Kidney (tissue), 14 donors: ENCODE measurements around the gene SIDT2. TPM values are rescaled to one million over a fixed set of nuclear protein-coding genes. Genes with fewer than 3 reads are reported as not detected.
A peak's percentile ranks its signal among the peaks of the same experiment; 100 is the strongest.

Source experiments
- DNase-seq, 5 donors: peaks; one replicate each; pipeline ENCODE4 v3.0.0-alpha.2; 2013 to 2020
- FAIRE-seq: peaks from 2 replicates; lab custom pipeline; 2012; peaks lifted over from hg19 to GRCh38; lab: Jason Lieb, UNC
- H3K27ac ChIP-seq, 2 donors: one replicate each; pipeline ENCODE4 v1.7.0; 2013; ENCODE audit warnings: low read depth in 2 of 2, low read length in 2 of 2, inconsistent platforms in 1 of 2
- H3K27me3 ChIP-seq: one replicate; pipeline ENCODE4 v1.7.1; 2013; ENCODE audit warnings: low read length, inconsistent platforms; ENCODE audit not compliant: control insufficient read depth, insufficient read depth
- H3K36me3 ChIP-seq, 3 donors: one replicate each; pipeline versions ENCODE4 v1.7.0 to v1.7.1; 2013; ENCODE audit warnings: low read length in 3 of 3, control low read depth in 1 of 3, inconsistent platforms in 1 of 3; ENCODE audit not compliant: insufficient read depth in 3 of 3, control insufficient read depth in 2 of 3
- H3K4me1 ChIP-seq, 3 donors: one replicate each; pipeline versions ENCODE4 v1.7.0 to v1.7.1; 2013; ENCODE audit warnings: low read length in 3 of 3, inconsistent platforms in 1 of 3, low read depth in 1 of 3; ENCODE audit not compliant: control insufficient read depth in 2 of 3, insufficient read depth in 2 of 3
- H3K4me3 ChIP-seq, 3 donors: one replicate each; pipeline versions ENCODE4 v1.7.0 to v1.8.1; 2013; ENCODE audit warnings: low read length in 3 of 3, control low read depth in 1 of 3, inconsistent platforms in 1 of 3
- H3K9ac ChIP-seq, 3 donors: one replicate each; pipeline versions ENCODE4 v1.7.0 to v1.7.1; 2013; ENCODE audit warnings: low read length in 3 of 3, control low read depth in 1 of 3, inconsistent platforms in 1 of 3
- H3K9me3 ChIP-seq, 3 donors: one replicate each; pipeline versions ENCODE4 v1.7.0 to v1.7.1; 2013; ENCODE audit warnings: low read length in 3 of 3, control low read depth in 1 of 3, inconsistent platforms in 1 of 3; ENCODE audit not compliant: control insufficient read depth in 2 of 3, insufficient read depth in 1 of 3
- intact Hi-C: fragments of 100-400 bp; cut with DNase I; formaldehyde crosslinking; loops from one replicate; pipeline ENCODE4 v1.11.1; 2022
- polyA plus RNA-seq: library from polyadenylated mRNA; stranded (reverse); fragments of 350-450 nt; fragmentation: Illumina TruSeq; extraction: RNeasy Lipid Tissue Mini Kit (QIAGEN cat#74804); gene quantifications from one replicate; pipeline ENCODE4 v1.2.3, GENCODE V29; 2014; ENCODE audit warnings: low read depth, low replicate concordance; ENCODE audit not compliant: insufficient read depth
- total RNA-seq: library from RNA; stranded (reverse); fragmentation: NEBNext Ultra II Directional; extraction: Animal tissue kit (Norgen Biotek cat#: 25700); gene quantifications from one replicate; pipeline ENCODE4 v1.2.1, GENCODE V29; 2021
- TF ChIP-seq, protein P1 (sequence below): IDR thresholded peaks from 3 replicates; pipeline ENCODE4 v1.5.1; 2012; ENCODE audit warnings: mild to moderate bottlenecking, moderate library complexity, borderline replicate concordance; ENCODE audit not compliant: insufficient read depth; ENCODE audit errors: extremely low read depth
- donor health status: control.
- donor health status: control.
- donor health status: control.
- donor health status: control.
- donor health status: control.
- donor health status: DM: yes; HTN: yes; CAD: no.
- donor health status: Normal renal cell carcinoma (clear cell type).

Gene SIDT2
- total and polyA plus RNA-seq, 2 donors from 2014 or later = 16.4 to 37.4 TPM

- TF ChIP-seq, protein P1, sequence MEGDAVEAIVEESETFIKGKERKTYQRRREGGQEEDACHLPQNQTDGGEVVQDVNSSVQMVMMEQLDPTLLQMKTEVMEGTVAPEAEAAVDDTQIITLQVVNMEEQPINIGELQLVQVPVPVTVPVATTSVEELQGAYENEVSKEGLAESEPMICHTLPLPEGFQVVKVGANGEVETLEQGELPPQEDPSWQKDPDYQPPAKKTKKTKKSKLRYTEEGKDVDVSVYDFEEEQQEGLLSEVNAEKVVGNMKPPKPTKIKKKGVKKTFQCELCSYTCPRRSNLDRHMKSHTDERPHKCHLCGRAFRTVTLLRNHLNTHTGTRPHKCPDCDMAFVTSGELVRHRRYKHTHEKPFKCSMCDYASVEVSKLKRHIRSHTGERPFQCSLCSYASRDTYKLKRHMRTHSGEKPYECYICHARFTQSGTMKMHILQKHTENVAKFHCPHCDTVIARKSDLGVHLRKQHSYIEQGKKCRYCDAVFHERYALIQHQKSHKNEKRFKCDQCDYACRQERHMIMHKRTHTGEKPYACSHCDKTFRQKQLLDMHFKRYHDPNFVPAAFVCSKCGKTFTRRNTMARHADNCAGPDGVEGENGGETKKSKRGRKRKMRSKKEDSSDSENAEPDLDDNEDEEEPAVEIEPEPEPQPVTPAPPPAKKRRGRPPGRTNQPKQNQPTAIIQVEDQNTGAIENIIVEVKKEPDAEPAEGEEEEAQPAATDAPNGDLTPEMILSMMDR = no peak
Measured at GRCh38 chr11:117195761-117196160, 17.2 kb downstream of the SIDT2 start.

DNA sequence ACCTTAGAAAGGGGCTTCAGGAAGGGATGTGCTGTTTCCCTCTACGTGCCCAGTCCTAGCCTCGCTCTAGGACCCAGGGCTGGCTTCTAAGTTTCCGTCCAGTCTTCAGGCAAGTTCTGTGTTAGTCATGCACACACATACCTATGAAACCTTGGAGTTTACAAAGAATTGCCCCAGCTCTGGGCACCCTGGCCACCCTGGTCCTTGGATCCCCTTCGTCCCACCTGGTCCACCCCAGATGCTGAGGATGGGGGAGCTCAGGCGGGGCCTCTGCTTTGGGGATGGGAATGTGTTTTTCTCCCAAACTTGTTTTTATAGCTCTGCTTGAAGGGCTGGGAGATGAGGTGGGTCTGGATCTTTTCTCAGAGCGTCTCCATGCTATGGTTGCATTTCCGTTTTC is 18.5 kb downstream of the SIDT2 start:
- peaks cover 0 to 8% (median 5%) of the 10 kb centered on the region in 3 donors for H3K36me3 ChIP-seq
- intact Hi-C loops = no loop called here

More at GRCh38 chr11:117195761-117196160, 17.2 kb downstream of the SIDT2 start:
- Histone ChIP-seq H3K4me3 (no peak overlapping the region), H3K27ac (no peak overlapping the region), H3K9ac (no peak overlapping the region), H3K27me3 (no peaks in the 10 kb centered on the region), H3K36me3 (peaks cover 0 to 12% (median 8%) of the 10 kb centered on the region in 3 donors), H3K9me3 (no peaks in the 10 kb centered on the region), H3K4me1 (no peaks in the 10 kb centered on the region)
- peak in 1 of 5 donors; percentile 73 for DNase-seq
- intact Hi-C loops = no loop called here
- FAIRE-seq = no peak

DNA sequence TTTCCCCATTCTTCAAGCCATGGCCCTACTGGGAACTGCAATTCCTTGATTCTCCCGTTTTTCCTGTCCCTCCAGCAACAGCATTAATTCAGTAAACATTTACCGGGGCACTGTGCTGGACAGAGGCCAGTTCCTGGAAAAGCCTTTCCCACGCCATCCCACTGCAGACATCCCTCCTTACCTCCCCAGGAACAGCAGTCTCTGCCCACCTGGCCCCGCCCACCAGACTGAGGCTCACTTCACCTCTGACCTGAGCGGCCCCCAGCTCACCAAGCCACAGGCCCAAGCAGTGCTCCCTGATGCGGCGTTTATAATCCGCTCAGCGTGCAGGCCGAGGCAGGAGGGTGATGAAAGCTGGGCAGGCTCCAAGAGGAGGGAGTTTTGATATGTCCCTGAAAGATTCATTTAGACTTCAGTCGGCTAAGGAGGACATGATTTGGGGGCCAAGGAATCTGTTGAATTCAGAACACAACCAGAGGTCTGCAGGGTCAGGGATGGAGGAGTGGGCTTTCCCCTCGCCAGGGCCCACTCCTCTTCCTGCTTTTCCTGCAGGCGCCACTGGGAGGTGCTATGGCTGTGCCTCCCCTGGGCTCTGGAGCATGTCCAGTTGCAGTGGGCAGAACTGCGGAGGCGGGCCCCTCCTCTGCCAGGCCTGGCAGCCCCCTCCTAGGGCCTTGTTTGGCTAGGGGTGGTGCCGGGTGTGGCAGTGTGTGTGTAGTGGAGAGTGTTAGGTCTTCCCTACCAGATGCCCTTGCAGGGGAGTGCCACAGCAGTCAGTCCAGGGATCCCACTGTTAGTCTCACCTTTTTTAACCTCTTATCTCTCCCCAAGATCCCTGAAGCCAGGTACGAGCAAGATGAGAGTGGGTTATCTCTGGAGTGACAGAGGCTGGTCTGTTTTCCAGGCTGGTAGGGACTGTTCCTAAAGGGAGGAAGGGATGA is 19.2 kb downstream of the SIDT2 start:
- DNase-seq (peak; percentile 52 to 86 (median 69)), FAIRE-seq (no peak)
- Histone ChIP-seq H3K27me3 (no peaks in the 10 kb centered on the region), H3K4me1 (no peaks in the 10 kb centered on the region), H3K9ac (peak overlapping the region in 1 of 3 donors; percentile 46), H3K9me3 (no peaks in the 10 kb centered on the region), H3K4me3 (peak overlapping the region in 1 of 3 donors; percentile 8), H3K27ac (peak overlapping the region; percentile 79 to 84), H3K36me3 (peaks cover 0 to 7% (median 2%) of the 10 kb centered on the region in 3 donors)
- intact Hi-C loops = no loop called here
- TF ChIP-seq, protein P1 = peak; percentile 13

More for the DNA sequence above, 18.5 kb downstream of the SIDT2 start:
- Histone ChIP-seq H3K9ac (no peak overlapping the region), H3K4me3 (no peak overlapping the region), H3K9me3 (no peaks in the 10 kb centered on the region), H3K27ac (no peak overlapping the region), H3K27me3 (no peaks in the 10 kb centered on the region), H3K4me1 (no peaks in the 10 kb centered on the region)
- no peak for FAIRE-seq
- TF ChIP-seq, protein P1 = no peak
- DNase-seq = peak in 1 of 5 donors; percentile 56
